Astrocyte of the cerebellum (primary cell): ENCODE data around the gene TTC39C.

Experiments
- DNase-seq: peaks from one replicate; pipeline ENCODE4 v3.0.0-alpha.2; 2011; ENCODE audit warnings: low read depth
- H3K4me3 ChIP-seq: 2 replicates; pipeline ENCODE4 v1.5.1; 2011; ENCODE audit warnings: mild to moderate bottlenecking, low read depth, low read length, moderate library complexity
- CTCF ChIP-seq: IDR thresholded peaks from 2 replicates; pipeline ENCODE4 v1.5.1; 2012; ENCODE audit warnings: low read length, low read depth, moderate library complexity, mild to moderate bottlenecking; ENCODE audit errors: missing control alignments
- in situ Hi-C: cut with HindIII; loops from 2 replicates; pipeline ENCODE4 v1.10.0; 2017; ENCODE audit warnings: low sequenced_read_pairs

TTC39C gene

DNA sequence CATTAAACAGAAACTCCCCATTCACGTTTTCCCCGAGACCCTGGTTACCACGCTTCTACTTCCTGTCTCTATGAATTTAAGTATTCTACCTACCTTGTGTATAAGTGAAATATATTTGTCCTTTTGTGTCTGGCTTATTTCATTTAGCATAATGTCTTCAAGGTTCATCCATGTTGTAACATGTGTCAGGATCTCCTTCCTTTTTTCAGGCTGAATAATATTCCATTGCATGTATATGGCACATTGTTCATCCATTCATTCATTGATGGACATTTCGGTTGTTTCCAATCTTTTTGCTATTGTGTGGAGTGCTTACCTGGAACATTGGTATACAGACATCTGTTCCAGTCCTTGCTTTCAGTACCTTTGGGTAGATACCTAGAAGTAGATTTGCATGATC lies 106.1 kb downstream of the TTC39C start:
- no peak for TF ChIP-seq CTCF
- DNase-seq, result no peak

GRCh38 chr18:24121625-24122024 lies 107.1 kb downstream of the TTC39C start:
- DNase-seq, result no peak
- TF ChIP-seq CTCF, result no peak
- H3K4me3 ChIP-seq, result no peak overlapping the region
- in situ Hi-C loops, result loop anchor here (25.0 kb wide), 1 partner anchor 609 kb away; the partner anchor contains the start of gene RMC1

More for the DNA sequence above, 106.1 kb downstream of the TTC39C start:
- no peak overlapping the region for H3K4me3 ChIP-seq
- in situ Hi-C loops, result loop anchor here (25.0 kb wide), 1 partner anchor 608 kb away; the partner anchor contains the start of gene RMC1

DNA sequence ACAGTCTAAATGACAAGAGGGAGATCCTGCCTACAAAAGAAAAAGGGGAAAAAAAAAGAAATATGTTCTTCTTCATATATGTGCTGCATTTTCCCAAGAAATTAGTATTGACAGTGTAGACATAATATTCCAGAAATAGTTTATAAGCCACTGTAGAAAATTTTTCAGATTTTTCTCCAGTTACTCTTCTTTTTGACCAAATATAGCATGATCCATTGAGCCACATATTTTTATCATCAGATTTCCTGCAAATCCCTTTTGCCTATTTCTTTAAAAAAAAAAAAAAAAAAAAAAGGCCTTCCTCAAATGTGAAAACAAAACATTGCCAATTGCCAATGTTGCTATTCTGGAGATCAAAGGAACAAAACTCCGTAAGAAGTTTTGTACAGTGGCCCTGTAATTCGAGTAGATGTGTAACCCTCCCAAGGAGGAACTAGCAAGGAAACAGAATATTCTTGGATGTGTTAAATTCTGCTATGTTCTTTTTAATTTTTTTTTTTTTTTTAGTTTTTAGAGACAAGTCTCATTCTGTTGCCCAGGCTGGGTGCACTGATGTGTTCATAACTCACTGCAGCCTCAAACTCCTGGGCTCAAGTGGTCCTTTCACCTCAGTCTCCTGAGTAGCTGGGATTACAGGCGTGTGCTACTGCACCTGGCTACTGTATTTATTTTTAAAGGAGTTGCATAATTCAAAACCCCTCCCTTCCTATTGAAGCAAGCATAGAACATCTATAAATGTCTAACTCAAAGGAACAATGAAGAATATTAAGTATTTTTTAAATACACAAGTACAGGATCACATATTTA lies 111.8 kb downstream of the TTC39C start:
- no peak for TF ChIP-seq CTCF
- no peak for DNase-seq
- H3K4me3 ChIP-seq, result no peak overlapping the region
- in situ Hi-C loops, result no loop called here

GRCh38 chr18:24127735-24128134 lies 113.2 kb downstream of the TTC39C start:
- TF ChIP-seq CTCF, result no peak
- DNase-seq, result no peak
- in situ Hi-C loops, result no loop called here
- no peak overlapping the region for H3K4me3 ChIP-seq

GRCh38 chr18:24128700-24129099 lies 114.1 kb downstream of the TTC39C start:
- no peak for TF ChIP-seq CTCF
- no peak overlapping the region for H3K4me3 ChIP-seq
- in situ Hi-C loops, result no loop called here
- DNase-seq, result no peak

- no peak for DNase-seq
- no peak for TF ChIP-seq CTCF
- in situ Hi-C loops, result no loop called here
- no peak overlapping the region for H3K4me3 ChIP-seq
Observed at GRCh38 chr18:24130494-24130893, 115.9 kb downstream of the TTC39C start.
